ENCODE measurements around the gene CEMIP. TPM values are rescaled to one million over a fixed set of nuclear protein-coding genes. Genes with fewer than 3 reads are reported as not detected.

The CEMIP gene
- polyA plus RNA-seq, 1 donor (not counting 4 experiments of a cell fraction or from before 2014, with no cell fraction given): 2.3 TPM

DNA sequence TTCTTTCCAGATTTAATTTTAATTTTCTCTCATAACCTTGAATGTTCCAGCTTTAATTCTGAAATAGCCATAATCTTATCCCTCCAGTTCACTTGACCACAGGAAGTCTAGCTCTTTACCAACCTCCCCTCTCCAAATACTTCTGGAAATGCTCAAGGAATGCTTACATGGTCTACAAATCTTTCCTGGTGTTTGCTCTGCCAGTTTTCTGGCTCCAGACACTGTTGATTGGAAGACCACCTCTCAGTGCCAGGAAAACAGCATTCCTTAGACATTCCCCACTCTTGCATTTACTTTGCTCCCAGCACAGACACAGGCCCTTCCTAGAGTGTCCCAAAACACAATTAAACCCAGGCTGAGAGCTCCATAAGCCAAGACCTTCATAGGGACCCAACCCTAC lies 111.8 kb downstream of the CEMIP start:
- H3K36me3 ChIP-seq (ENCODE audit: control insufficient read depth in 2 of 2, extremely low read depth in 1 of 2, insufficient read depth in 2 of 2, low read length in 2 of 2): peaks cover 0 to 2% of the 10 kb centered on the region in 2 experiments
- H3K9me3 ChIP-seq (ENCODE audit: control insufficient read depth, low read depth, low read length): no peaks in the 10 kb centered on the region
- no peaks in the 10 kb centered on the region for H3K9me1 ChIP-seq (ENCODE audit: control insufficient read depth, extremely low read depth, insufficient read depth, low read length)
- H2AFZ ChIP-seq (ENCODE audit: control insufficient read depth, low read length): no peak overlapping the region
- no peak overlapping the region for H3K4me2 ChIP-seq (ENCODE audit: control insufficient read depth, extremely low read depth, insufficient read depth, low read depth, low read length)
- DNase-seq (ENCODE audit: low read depth, low spot score) (no peak), FAIRE-seq (no peak)
- H3K79me2 ChIP-seq (ENCODE audit: control insufficient read depth, insufficient read depth, low read length): no peaks in the 10 kb centered on the region
- no peak overlapping the region for H3K27ac ChIP-seq (ENCODE audit: control insufficient read depth, insufficient read depth, low read length)
- no peaks in the 10 kb centered on the region for H4K20me1 ChIP-seq (ENCODE audit: control insufficient read depth, extremely low read depth, insufficient read depth, low read length)
- no peak for TF ChIP-seq EZH2 (IDR thresholded peaks at IDR 0.05; ENCODE audit: low read length)
- TF ChIP-seq, protein P1, sequence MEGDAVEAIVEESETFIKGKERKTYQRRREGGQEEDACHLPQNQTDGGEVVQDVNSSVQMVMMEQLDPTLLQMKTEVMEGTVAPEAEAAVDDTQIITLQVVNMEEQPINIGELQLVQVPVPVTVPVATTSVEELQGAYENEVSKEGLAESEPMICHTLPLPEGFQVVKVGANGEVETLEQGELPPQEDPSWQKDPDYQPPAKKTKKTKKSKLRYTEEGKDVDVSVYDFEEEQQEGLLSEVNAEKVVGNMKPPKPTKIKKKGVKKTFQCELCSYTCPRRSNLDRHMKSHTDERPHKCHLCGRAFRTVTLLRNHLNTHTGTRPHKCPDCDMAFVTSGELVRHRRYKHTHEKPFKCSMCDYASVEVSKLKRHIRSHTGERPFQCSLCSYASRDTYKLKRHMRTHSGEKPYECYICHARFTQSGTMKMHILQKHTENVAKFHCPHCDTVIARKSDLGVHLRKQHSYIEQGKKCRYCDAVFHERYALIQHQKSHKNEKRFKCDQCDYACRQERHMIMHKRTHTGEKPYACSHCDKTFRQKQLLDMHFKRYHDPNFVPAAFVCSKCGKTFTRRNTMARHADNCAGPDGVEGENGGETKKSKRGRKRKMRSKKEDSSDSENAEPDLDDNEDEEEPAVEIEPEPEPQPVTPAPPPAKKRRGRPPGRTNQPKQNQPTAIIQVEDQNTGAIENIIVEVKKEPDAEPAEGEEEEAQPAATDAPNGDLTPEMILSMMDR (optimal IDR thresholded peaks at IDR 0.05 in 1 of 3, IDR thresholded peaks at IDR 0.05 in 1 of 3, conservative IDR thresholded peaks at IDR 0.05 in 1 of 3; ENCODE audit: extremely low read depth in 1 of 3, insufficient read depth in 2 of 3, low read length in 3 of 3): no peak
- no peaks in the 10 kb centered on the region for H3K4me1 ChIP-seq (ENCODE audit: control insufficient read depth, extremely low read depth, insufficient read depth, low read length)
- no peak overlapping the region for H3K4me3 ChIP-seq (ENCODE audit: control insufficient read depth in 2 of 3, extremely low read depth in 1 of 3, insufficient read depth in 2 of 3, low read depth in 1 of 3, low read length in 3 of 3)
- dilution Hi-C loops (cut with MboI; ENCODE audit: extremely low pct_ligation_motif_present, low sequenced_read_pairs): no loop called here
- H3K9ac ChIP-seq (ENCODE audit: control insufficient read depth, extremely low read depth, insufficient read depth, low read length): no peak overlapping the region
- no peaks in the 10 kb centered on the region for H3K27me3 ChIP-seq (ENCODE audit: control insufficient read depth, extremely low read depth, insufficient read depth, low read length)

DNA sequence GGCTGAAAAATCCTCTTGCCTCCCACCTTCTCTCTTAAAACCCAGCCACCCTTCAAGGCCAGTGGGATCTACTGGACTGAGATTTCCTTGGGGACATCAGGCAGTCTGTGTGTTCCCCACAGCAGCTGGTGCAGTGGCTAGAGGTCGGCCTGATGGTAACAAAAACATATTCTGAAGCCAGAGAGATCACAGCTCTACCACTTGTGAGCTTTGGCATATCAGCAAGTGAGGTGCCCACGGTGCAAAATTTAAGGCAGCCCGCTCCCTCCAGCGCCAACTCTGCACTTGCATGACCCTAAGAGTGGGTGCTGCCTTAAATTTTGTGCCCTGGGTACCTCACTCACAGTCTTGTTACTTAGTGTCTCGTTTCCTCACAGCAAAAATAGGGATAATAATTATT lies 113.2 kb downstream of the CEMIP start:
- dilution Hi-C loops (cut with MboI; ENCODE audit: extremely low pct_ligation_motif_present, low sequenced_read_pairs): no loop called here
- no peaks in the 10 kb centered on the region for H3K9me1 ChIP-seq (ENCODE audit: control insufficient read depth, extremely low read depth, insufficient read depth, low read length)
- no peaks in the 10 kb centered on the region for H3K9me3 ChIP-seq (ENCODE audit: control insufficient read depth, low read depth, low read length)
- H3K79me2 ChIP-seq (ENCODE audit: control insufficient read depth, insufficient read depth, low read length): no peaks in the 10 kb centered on the region
- no peaks in the 10 kb centered on the region for H4K20me1 ChIP-seq (ENCODE audit: control insufficient read depth, extremely low read depth, insufficient read depth, low read length)
- H2AFZ ChIP-seq (ENCODE audit: control insufficient read depth, low read length): no peak overlapping the region
- no peak overlapping the region for H3K4me3 ChIP-seq (ENCODE audit: control insufficient read depth in 2 of 3, extremely low read depth in 1 of 3, insufficient read depth in 2 of 3, low read depth in 1 of 3, low read length in 3 of 3)
- H3K4me1 ChIP-seq (ENCODE audit: control insufficient read depth, extremely low read depth, insufficient read depth, low read length): no peaks in the 10 kb centered on the region
- no peak for TF ChIP-seq EZH2 (IDR thresholded peaks at IDR 0.05; ENCODE audit: low read length)
- TF ChIP-seq, protein P1 (optimal IDR thresholded peaks at IDR 0.05 in 1 of 3, IDR thresholded peaks at IDR 0.05 in 1 of 3, conservative IDR thresholded peaks at IDR 0.05 in 1 of 3; ENCODE audit: extremely low read depth in 1 of 3, insufficient read depth in 2 of 3, low read length in 3 of 3): no peak
- peaks cover 0 to 2% of the 10 kb centered on the region in 2 experiments for H3K36me3 ChIP-seq (ENCODE audit: control insufficient read depth in 2 of 2, extremely low read depth in 1 of 2, insufficient read depth in 2 of 2, low read length in 2 of 2)
- H3K4me2 ChIP-seq (ENCODE audit: control insufficient read depth, extremely low read depth, insufficient read depth, low read depth, low read length): no peak overlapping the region
- DNase-seq (ENCODE audit: low read depth, low spot score): no peak
- no peak overlapping the region for H3K27ac ChIP-seq (ENCODE audit: control insufficient read depth, insufficient read depth, low read length)
- FAIRE-seq: no peak
- H3K27me3 ChIP-seq (ENCODE audit: control insufficient read depth, extremely low read depth, insufficient read depth, low read length): no peaks in the 10 kb centered on the region
- no peak overlapping the region for H3K9ac ChIP-seq (ENCODE audit: control insufficient read depth, extremely low read depth, insufficient read depth, low read length)

Data from keratinocyte (primary cell).